A673 (cell line): ENCODE data around the gene POLE2. TPM values are rescaled to one million over a fixed set of nuclear protein-coding genes. Genes with fewer than 3 reads are reported as not detected.

ENCODE experiments used
- BruUV-seq: library from RNA; stranded (reverse); fragments of 400-500 nt; replicated peaks from 2 replicates; lab custom pipeline; 2021; lab: Mats Ljungman, UMichigan
- CTCF ChIA-PET: fragments of 300-600 bp; sonication (Branson Sonifier 250); formaldehyde crosslinking; loops from one replicate; lab custom pipeline; 2022; ENCODE audit warnings: antibody characterized with exemption; lab: Charles Lee
- POLR2A ChIA-PET: fragments of 300-600 bp; sonication (Branson Sonifier 250); formaldehyde crosslinking; loops from one replicate; lab custom pipeline; 2022; ENCODE audit warnings: antibody characterized with exemption; ENCODE audit not compliant: low non-redundant PET; lab: Charles Lee
- DNase-seq: peaks from one replicate; pipeline ENCODE4 v3.0.0-alpha.2; 2015; ENCODE audit warnings: low spot score
- H3K27ac ChIP-seq: fragments of 200-600 bp; sonication (generic); 2 replicates; pipeline ENCODE4 v1.5.1; 2016; ENCODE audit warnings: mixed run types, low read depth, mild to moderate bottlenecking, mixed read lengths, antibody characterized with exemption, low read length; ENCODE audit not compliant: poor library complexity, severe bottlenecking
- H3K27me3 ChIP-seq: fragments of 200-600 bp; sonication (generic); replicated peaks from 2 replicates; pipeline ENCODE4 v1.6.1; 2017; ENCODE audit warnings: mixed run types, low read depth, mild to moderate bottlenecking, mixed read lengths, antibody characterized with exemption, low read length; ENCODE audit not compliant: insufficient read depth, poor library complexity
- H3K36me3 ChIP-seq: fragments of 200-600 bp; sonication (generic); 2 replicates; pipeline ENCODE4 v1.6.1; 2016; ENCODE audit warnings: mixed run types, mild to moderate bottlenecking, mixed read lengths, antibody characterized with exemption, low read length; ENCODE audit not compliant: insufficient read depth, poor library complexity, severe bottlenecking
- H3K4me1 ChIP-seq: fragments of 200-600 bp; sonication (generic); 2 replicates; pipeline ENCODE4 v1.6.1; 2017; ENCODE audit warnings: mixed run types, mild to moderate bottlenecking, mixed read lengths, antibody characterized with exemption, low read length; ENCODE audit not compliant: insufficient read depth, poor library complexity, severe bottlenecking
- H3K4me3 ChIP-seq: fragments of 200-600 bp; sonication (generic); 2 replicates; pipeline ENCODE4 v1.5.1; 2016; ENCODE audit warnings: low read depth, mixed run types, mild to moderate bottlenecking, mixed read lengths, low read length; ENCODE audit not compliant: poor library complexity, severe bottlenecking
- H3K9me3 ChIP-seq: fragments of 200-600 bp; sonication (generic); 2 replicates; pipeline ENCODE4 v1.6.1; 2016; ENCODE audit warnings: mixed run types, low read depth, mild to moderate bottlenecking, mixed read lengths, antibody characterized with exemption, low read length; ENCODE audit not compliant: poor library complexity, severe bottlenecking
- CTCF ChIP-seq: fragments of 300-800, 200-600 bp; sonication (generic); conservative IDR thresholded peaks from 2 replicates; pipeline ENCODE4 v1.5.1; 2017; ENCODE audit warnings: low read depth, mild to moderate bottlenecking, antibody characterized with exemption, low read length, moderate library complexity, mixed read lengths
- EZH2 ChIP-seq: fragments of 200-600 bp; sonication (generic); IDR thresholded peaks from 2 replicates; pipeline ENCODE4 v1.6.1; 2017; ENCODE audit warnings: borderline replicate concordance, low read depth, mild to moderate bottlenecking, mixed read lengths, antibody characterized with exemption, low read length; ENCODE audit not compliant: poor library complexity, severe bottlenecking
- intact Hi-C: fragments of 100-400 bp; cut with micrococcal nuclease; formaldehyde crosslinking; loops from one replicate; pipeline ENCODE4 v1.10.0; 2022; ENCODE audit not compliant: unreplicated experiment
- total RNA-seq: library from RNA; stranded (reverse); gene quantifications from 2 replicates; pipeline ENCODE4 v1.2.3, GENCODE V29; 2021

The POLE2 gene
- total RNA-seq, 1 experiment from 2014 or later = 42.1 TPM

GRCh38 chr14:49617852-49618519 is 70.0 kb downstream of the POLE2 start:
- TF ChIP-seq EZH2 = no peak
- no peak for TF ChIP-seq CTCF
- intact Hi-C loops = no loop called here
- Histone ChIP-seq H3K27ac (no peak overlapping the region), H3K4me1 (peaks cover 8% of the 10 kb centered on the region), H3K36me3 (peaks cover 42% of the 10 kb centered on the region), H3K4me3 (no peak overlapping the region), H3K27me3 (no peaks in the 10 kb centered on the region), H3K9me3 (no peaks in the 10 kb centered on the region)
- CTCF ChIA-PET = interaction anchor here (0.6 kb wide), 1 partner anchor 12 kb away, joined by 4 read pairs; no protein-coding TSS in a partner anchor
- POLR2A ChIA-PET = interaction anchor here (0.6 kb wide), 1 partner anchor 19 kb away, joined by 5 read pairs; the partner anchor contains the start of gene LRR1
- no TSS peak for BruUV-seq
- DNase-seq = no peak

DNA sequence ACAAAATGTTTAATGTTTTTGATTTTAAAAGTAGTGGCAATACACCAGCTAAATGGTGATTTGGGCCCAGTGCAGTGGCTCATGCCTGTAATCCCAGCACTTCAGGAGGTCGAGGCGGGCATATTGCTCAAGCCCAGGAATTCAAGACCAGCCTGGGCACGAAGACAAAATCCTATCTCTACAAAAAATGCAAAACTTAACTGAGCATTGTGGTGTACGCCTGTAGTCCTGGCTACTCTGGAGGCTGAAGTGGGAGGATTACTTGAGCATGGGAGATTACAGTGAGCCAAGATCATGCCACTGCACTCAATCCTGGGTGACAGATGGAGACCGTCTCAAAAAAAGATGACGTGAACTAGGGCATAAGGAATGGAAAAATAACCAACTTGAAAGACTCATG is 72.2 kb downstream of the POLE2 start:
- peaks cover 40% of the 10 kb centered on the region for H3K36me3 ChIP-seq
- CTCF ChIA-PET = no interaction called here
- no peaks in the 10 kb centered on the region for H3K4me1 ChIP-seq
- POLR2A ChIA-PET = no interaction called here
- H3K27me3 ChIP-seq = no peaks in the 10 kb centered on the region
- no peak for TF ChIP-seq CTCF
- no peak for TF ChIP-seq EZH2
- intact Hi-C loops = no loop called here
- H3K27ac ChIP-seq = no peak overlapping the region
- BruUV-seq = no TSS peak
- no peak overlapping the region for H3K4me3 ChIP-seq
- DNase-seq = no peak
- no peaks in the 10 kb centered on the region for H3K9me3 ChIP-seq

DNA sequence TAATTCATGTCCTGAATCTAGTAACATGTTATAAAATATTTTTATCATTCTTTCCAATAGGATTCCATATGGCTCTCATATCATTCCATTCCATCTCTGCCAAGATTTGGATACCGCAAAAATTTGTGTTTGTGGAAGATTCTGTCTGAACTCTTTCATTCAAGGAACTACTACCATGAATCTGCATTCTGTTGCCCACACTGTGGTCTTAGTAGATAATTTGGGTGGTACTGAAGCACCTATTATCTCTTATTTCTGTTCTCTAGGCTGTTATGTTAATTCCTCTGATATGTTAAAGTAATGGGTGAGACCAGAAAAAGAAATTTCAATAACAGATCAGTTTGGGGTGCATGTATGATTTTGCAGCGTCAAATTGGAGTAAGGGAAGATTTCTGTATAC is 73.8 kb downstream of the POLE2 start:
- no peak overlapping the region for H3K4me3 ChIP-seq
- ChIA-PET POLR2A (no interaction called here), CTCF (no interaction called here)
- H3K36me3 ChIP-seq = peaks cover 40% of the 10 kb centered on the region
- no peaks in the 10 kb centered on the region for H3K4me1 ChIP-seq
- BruUV-seq = no TSS peak
- DNase-seq = no peak
- no peaks in the 10 kb centered on the region for H3K9me3 ChIP-seq
- H3K27ac ChIP-seq = no peak overlapping the region
- intact Hi-C loops = no loop called here
- TF ChIP-seq CTCF = no peak
- no peak for TF ChIP-seq EZH2
- no peaks in the 10 kb centered on the region for H3K27me3 ChIP-seq
